ENCODE data around the gene PARP12. TPM values are rescaled to one million over a fixed set of nuclear protein-coding genes. Genes with fewer than 3 reads are reported as not detected.
A peak's percentile ranks its signal among the peaks of the same experiment; 100 is the strongest.

The PARP12 gene
- total RNA-seq, 1 donor from 2014 or later = 6.8 TPM

DNA sequence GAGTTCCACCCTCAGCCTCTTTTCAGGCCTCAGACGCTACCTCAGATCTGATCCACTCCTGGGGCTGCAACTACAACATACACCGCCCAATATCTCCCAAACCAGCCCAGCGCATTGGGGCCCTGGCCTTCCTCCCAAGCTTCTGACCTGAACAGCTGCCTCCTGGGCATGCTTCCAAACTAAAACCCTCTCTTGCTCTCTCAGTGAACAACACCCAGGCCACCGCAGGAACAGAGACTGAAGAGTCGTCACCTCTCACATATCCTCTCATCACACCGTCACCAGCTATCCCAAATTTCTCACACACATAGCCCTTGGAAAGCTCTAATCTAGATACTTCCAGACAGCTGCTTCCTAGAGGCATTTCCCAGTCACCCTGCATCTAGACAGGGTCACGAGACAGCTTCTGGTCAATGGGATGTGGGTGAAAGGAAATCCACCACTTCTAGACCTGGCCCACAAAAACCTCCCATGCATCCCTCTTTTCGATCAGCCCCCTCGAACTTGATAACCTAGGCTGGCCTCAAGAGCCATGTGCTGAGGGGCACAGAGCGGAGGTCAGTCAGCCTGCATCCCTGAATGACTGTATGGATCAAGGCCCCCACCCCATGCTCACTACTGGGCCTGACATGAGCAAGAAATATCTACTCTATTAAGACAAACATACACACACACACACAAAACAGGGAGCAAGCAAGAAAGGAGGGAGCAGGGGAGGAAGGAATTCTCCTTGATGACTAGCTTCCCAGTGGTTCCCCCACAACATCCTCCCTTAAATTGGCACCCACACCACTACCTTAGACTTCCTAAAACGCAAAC lies 1.8 kb downstream of the PARP12 start:
- no peaks in the 10 kb centered on the region for H3K36me3 Mint-ChIP-seq
- Histone ChIP-seq H3K9me3 (ENCODE audit: low read depth) (no peaks in the 10 kb centered on the region), H3K27ac (no peak overlapping the region), H4K20me1 (ENCODE audit: low read depth) (no peaks in the 10 kb centered on the region), H3K27me3 (peaks cover 52% of the 10 kb centered on the region), H3F3A (ENCODE audit: low read depth) (peaks cover 14% of the 10 kb centered on the region), H3K4me2 (no peak overlapping the region), H3K36me3 (no peaks in the 10 kb centered on the region), H3K9ac (no peak overlapping the region), H3K4me1 (no peaks in the 10 kb centered on the region), H3K4me3 (no peak overlapping the region), H2AFZ (replicated peaks) (no peak overlapping the region), H3K79me2 (ENCODE audit: low read depth) (no peaks in the 10 kb centered on the region)
- H3K27ac Mint-ChIP-seq = no peak overlapping the region
- peaks cover 12% of the 10 kb centered on the region for H3K9me3 Mint-ChIP-seq
- H3K4me1 Mint-ChIP-seq = no peaks in the 10 kb centered on the region
- H3K4me3 Mint-ChIP-seq = peak overlapping the region; percentile 69
- H3K27me3 Mint-ChIP-seq (ENCODE audit: insufficient read depth, low read depth) = peaks cover 19% of the 10 kb centered on the region
- no peak for DNase-seq (ENCODE audit: low spot score)
- no peak for TF ChIP-seq EZH2phosphoT487 (IDR thresholded peaks at IDR 0.05)
- TF ChIP-seq EZH2 (IDR thresholded peaks at IDR 0.05) = no peak
- no peak for TF ChIP-seq CTCF (IDR thresholded peaks at IDR 0.05)

DNA sequence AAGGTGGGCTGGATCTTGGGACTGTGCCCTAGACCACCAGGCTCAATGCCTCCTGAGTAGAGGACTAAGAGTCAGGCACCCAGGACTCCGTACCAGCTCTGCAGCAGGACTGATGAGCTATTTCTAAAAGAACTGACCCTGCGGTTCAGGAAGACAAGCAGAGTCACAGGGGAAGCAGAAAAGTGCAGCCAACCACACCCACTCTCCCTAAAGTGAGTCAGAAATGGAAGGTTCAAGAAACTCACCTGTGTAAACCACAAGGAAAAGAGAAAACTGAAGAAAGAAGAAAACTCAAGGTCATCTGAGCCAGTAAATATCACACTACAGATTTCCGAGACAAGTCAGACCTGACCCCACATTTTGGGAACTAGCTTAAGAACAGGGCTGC lies 2.5 kb downstream of the PARP12 start:
- H3K4me3 Mint-ChIP-seq = no peak overlapping the region

DNA sequence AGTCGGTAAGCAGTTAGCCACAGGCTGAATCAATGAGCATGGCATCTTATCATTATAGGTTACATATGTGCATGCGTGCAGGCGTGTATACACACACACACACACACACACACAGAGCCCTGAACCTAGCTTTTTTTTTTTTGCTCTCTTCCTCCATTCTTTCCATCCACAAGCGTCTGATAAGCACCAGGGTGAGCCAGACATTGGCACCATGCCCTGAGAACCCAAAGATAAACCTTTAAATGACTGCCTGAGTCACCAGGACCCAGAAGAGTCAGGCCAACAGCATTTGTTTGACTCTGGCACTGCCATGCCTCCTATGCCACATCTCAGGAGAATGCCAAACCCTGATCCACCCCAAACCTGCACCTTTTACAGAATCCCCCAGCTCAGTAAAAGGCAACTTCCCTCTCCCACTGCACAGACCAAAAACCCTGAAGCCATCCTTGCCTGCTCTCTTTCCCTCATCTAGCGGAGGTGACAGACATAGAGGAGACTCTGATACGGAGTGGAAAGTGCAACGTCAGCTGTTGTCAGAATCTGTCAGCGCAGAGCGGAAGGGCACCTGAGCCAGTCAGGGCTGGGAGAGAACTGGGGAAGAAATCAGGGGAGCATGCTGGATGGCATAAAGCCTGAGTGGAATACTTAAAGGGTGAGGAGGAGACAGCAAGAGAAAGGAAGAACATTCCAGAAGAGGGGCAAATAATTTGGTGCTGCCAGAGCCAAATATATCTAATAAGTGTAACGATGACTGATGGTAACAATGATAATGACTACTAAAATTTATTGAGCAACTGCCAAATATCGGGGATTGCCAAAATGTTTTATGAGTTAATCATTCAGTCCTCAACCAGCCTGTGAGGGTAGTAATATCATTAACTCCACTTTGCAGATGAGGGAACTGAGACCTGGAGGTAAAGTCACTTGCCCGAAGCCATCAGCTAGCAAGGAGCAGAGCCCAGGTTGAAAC lies 3.2 kb downstream of the PARP12 start:
- Histone ChIP-seq H3K4me3 (no peak overlapping the region), H3K27me3 (peaks cover 52% of the 10 kb centered on the region), H3K9ac (no peak overlapping the region), H3K9me3 (ENCODE audit: low read depth) (no peaks in the 10 kb centered on the region), H3K27ac (no peak overlapping the region), H3K4me2 (no peak overlapping the region), H2AFZ (replicated peaks) (no peak overlapping the region), H3F3A (ENCODE audit: low read depth) (peaks cover 14% of the 10 kb centered on the region), H3K36me3 (no peaks in the 10 kb centered on the region), H3K4me1 (no peaks in the 10 kb centered on the region), H4K20me1 (ENCODE audit: low read depth) (no peaks in the 10 kb centered on the region), H3K79me2 (ENCODE audit: low read depth) (no peaks in the 10 kb centered on the region)
- DNase-seq (ENCODE audit: low spot score) = no peak
- Mint-ChIP-seq H3K4me3 (no peak overlapping the region), H3K27me3 (ENCODE audit: insufficient read depth, low read depth) (peaks cover 19% of the 10 kb centered on the region), H3K4me1 (no peaks in the 10 kb centered on the region), H3K36me3 (no peaks in the 10 kb centered on the region), H3K9me3 (peaks cover 7% of the 10 kb centered on the region), H3K27ac (no peak overlapping the region)
- no peak for TF ChIP-seq EZH2 (IDR thresholded peaks at IDR 0.05)
- no peak for TF ChIP-seq EZH2phosphoT487 (IDR thresholded peaks at IDR 0.05)
- no peak for TF ChIP-seq CTCF (IDR thresholded peaks at IDR 0.05)

More for the DNA sequence above, 2.5 kb downstream of the PARP12 start:
- no peaks in the 10 kb centered on the region for H3K9me3 ChIP-seq (ENCODE audit: low read depth)
- H4K20me1 ChIP-seq (ENCODE audit: low read depth) = no peaks in the 10 kb centered on the region
- Mint-ChIP-seq H3K27ac (no peak overlapping the region), H3K4me1 (no peaks in the 10 kb centered on the region), H3K9me3 (peaks cover 7% of the 10 kb centered on the region), H3K27me3 (ENCODE audit: insufficient read depth, low read depth) (peaks cover 19% of the 10 kb centered on the region), H3K36me3 (no peaks in the 10 kb centered on the region)
- peaks cover 52% of the 10 kb centered on the region for H3K27me3 ChIP-seq
- H3F3A ChIP-seq (ENCODE audit: low read depth) = peaks cover 14% of the 10 kb centered on the region
- H3K79me2 ChIP-seq (ENCODE audit: low read depth) = no peaks in the 10 kb centered on the region
- no peak for TF ChIP-seq EZH2phosphoT487 (IDR thresholded peaks at IDR 0.05)
- TF ChIP-seq CTCF (IDR thresholded peaks at IDR 0.05) = no peak
- no peak for TF ChIP-seq EZH2 (IDR thresholded peaks at IDR 0.05)
- no peak overlapping the region for H3K4me3 ChIP-seq
- no peak overlapping the region for H3K4me2 ChIP-seq
- H3K36me3 ChIP-seq = no peaks in the 10 kb centered on the region
- H3K4me1 ChIP-seq = no peaks in the 10 kb centered on the region
- no peak overlapping the region for H3K9ac ChIP-seq
- no peak overlapping the region for H2AFZ ChIP-seq (replicated peaks)
- no peak for DNase-seq (ENCODE audit: low spot score)
- no peak overlapping the region for H3K27ac ChIP-seq

All from neural progenitor cell (in vitro differentiated cells).